Stimulated activated CD4-positive, alpha-beta T cell treated with anti-CD3 and anti-CD28 coated beads, Interleukin-4, amount 100 ng/mL, for 1 hour (primary cell): Measurements from ENCODE around the gene PRKAB1.
"Not testable (repeated sequence)": the region's sequence is repeated elsewhere in the genome, so short reads cannot be mapped to it uniquely, and the experiment has no call there.

Experiments used
- DNase-seq: peaks from one replicate; pipeline ENCODE4 v3.0.0-alpha.2; 2020

Gene PRKAB1

DNA sequence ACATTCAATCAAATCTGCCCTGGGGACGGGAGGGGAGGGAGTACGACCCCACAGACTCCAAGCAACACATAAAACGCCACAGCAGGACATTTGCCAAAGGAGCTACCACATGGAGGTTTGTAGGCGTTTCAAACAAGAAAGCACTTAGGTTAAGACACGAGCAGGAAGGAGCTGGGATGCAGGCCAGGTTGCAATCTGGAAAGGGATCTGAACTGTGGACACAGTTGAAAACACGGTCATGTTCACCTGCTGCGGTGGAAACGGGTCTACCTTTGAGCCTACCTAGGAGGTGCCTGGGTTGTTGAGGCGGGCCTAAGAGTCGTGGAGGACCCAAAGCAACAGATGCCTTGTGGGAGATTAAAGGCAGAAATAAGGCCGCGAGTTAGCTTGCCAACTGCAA is 18.4 kb downstream of the PRKAB1 start:
- DNase-seq: no peak

GRCh38 chr12:119686776-119687175 is 18.8 kb downstream of the PRKAB1 start:
- no peak for DNase-seq

- no peak for DNase-seq
Observed at GRCh38 chr12:119687406-119687805, 19.5 kb downstream of the PRKAB1 start.

DNA sequence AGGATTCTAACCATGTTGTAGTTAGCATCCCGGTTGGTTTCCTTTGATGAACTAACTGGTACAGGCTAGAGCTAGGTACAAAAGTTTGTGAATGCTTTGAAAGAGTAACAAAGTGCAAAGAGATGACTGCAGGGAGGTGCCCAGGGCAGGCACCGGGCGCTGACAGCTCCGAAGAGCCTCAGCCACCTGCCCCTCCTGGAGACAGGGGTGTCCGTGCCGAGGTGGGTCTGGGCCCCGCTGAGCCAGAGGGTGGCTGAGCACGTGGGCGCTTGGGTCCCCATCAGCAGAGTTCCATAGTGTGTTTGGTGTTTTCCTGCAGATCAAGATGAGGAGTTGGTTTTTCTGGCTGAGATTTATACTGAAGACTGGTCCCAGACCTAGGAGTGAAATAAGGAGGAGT is 19.9 kb downstream of the PRKAB1 start:
- no peak for DNase-seq

DNA sequence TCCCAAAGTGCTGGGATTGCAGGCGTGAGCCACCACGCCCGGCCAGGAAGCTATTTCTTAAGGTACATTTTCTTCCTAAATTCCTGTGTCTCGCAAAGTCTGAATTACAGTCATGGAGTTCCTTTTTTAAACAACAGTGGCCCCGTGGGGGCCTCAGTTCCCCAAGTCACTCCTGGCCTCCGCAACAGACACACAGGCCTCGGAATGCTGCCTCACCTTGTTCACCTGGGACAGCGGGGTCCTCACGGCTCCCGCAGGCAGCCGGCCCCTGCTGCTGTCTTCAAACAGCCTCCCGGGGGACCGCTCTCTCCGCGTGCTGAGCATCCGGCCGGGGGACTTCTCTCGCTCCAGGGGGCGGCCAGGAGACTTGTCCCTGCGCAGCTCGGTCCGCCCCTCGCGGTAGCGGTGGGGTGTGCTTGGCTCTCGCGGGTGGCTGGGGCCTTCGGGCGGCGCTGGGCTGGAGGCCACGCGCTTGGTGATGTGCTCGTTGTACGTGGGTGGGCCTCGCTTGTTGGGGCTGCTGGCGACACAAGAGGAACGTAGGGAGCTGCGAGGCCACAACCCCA is 22.1 kb downstream of the PRKAB1 start:
- no peak for DNase-seq

DNA sequence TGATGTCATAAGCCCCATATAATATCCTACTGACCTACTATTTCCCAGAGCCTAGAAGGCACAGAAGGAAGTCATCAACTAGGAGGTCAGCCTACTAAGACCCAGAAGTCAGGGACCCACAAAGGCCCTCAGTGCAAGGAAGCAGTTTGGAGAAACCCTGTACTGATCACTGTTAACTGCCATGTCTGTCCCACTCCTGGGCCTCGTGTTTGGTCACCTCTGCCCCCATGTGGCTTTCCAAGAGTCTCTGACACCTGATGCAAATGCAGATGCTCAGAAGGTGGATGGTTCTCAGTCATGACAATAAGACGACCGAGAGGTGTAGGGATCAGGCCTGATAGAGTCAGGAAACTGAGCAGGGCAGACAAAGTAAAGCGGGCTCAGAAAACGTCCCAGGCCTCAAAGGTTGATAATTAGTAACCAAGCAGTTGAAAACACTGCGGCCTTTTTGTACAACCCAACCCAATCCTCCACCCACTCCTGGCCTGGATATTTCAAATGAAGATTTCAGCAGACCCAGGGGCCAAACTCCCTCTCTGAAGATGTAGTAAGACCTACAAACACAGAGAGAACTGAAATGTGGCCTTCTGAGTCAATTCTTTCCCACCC is 23.4 kb downstream of the PRKAB1 start:
- DNase-seq: no peak

DNA sequence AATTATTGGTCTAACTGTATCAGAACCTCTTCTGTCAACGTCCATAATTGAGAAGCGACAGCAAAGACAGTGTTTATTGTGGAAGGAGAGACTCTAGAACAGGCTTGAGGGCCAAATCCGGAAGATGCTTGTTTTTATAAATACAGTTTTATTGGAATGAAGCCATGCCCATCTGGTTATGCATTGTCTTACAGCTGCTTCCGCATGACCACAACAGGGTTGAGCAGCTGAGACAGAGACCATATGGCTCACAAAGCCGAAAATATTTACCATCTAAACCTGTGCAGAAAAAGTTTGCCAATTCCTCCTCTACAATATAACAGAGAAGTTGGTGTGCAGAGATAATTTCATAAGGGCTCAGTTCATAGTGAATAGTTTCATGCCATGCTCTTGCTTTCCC is 24.5 kb downstream of the PRKAB1 start:
- no peak for DNase-seq

- no peak for DNase-seq
Observed at GRCh38 chr12:119692997-119693396, 25.1 kb downstream of the PRKAB1 start.

DNA sequence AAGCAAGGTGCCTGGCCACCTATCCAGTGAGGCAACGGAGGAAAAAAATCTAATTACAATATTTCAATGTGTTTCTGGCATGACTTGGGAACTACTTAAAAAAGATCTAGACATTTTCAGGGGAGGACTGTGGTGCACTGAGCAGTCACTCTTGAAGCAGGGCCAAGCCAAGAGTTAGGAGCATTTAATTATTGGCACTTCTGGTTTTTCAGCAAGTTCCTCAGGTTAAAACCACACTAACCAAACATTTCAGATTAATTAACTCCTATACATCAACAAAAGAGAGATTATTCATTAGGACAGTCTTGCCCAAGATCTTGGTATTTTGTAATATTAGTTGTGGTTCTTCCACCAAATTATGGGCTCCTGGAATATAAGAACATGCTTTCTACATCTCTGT is 25.6 kb downstream of the PRKAB1 start:
- no peak for DNase-seq

GRCh38 chr12:119694111-119694510 is 26.2 kb downstream of the PRKAB1 start:
- no peak for DNase-seq

DNA sequence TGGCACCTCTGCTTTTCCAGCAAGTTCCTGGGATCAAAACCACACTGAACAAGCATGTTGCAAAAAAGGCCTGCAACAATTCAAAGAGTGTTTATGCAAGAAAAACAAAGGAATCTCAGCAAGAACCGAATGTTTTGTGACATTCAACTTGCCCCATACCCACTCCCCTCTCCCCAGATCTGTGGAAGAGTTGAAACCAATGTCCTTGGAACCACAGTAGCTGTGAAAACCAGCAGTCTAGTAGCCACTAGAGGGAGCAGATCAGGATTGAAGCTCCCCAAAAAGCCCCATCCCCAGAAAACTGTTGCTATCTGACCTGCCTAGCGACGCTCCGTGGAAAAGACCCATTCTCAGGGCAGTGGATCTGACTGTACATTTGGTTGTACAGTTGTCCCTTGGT is 27.1 kb downstream of the PRKAB1 start:
- no peak for DNase-seq

- no peak for DNase-seq
Observed at GRCh38 chr12:119696943-119697342, 29.0 kb downstream of the PRKAB1 start.

GRCh38 chr12:119699199-119699760 is 31.3 kb downstream of the PRKAB1 start:
- DNase-seq: no peak

DNA sequence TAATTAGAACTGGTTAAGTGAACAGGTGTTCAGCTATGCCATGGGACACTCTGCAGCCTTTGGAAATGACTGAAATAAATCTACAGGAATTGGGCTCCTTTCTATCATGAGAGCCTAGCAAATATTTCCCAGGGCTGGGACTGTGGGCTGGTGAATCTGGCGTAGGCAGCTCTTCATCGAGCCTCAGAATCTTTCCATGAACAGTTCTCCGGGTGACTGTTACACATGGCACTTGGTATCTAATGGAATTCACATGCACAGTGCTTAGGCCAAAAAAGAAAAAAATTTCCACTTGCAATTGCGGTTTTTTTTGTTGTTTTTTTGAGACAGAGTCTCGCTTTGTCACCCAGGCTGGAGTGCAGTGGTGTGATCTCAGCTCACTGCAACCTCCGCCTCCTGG is 32.1 kb downstream of the PRKAB1 start:
- no peak for DNase-seq

DNA sequence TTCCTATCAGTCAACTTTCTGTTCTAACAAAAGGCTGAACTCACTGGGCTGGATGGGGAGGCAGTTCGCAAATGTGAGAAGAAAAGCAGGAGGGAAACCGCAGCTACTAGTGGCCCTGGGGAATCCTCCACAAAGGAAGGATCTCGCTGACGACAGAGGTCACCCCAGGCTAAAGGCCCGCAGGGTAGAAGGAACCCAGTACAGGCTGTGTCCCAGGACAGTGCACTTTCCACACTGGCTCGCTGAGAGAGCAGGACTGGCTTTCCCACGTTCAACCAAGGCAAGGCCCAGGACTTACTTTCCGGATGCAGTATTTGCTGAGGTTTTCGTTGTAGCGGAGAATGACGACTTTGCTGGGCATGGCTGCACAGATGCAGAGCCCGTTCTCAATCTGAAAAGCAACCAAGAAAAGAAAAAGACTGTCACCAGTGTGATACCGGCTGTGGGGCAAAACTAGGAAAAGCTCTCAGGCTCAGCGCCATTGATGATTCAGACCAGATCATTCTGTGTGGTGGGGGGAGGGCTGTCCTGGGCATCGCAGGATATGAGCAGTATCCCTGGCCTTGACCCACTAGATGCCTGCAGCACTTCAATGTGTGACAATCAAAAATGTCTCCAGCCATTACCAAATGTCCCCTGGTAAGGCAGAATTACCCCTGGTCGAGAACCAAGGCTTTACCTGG is 36.3 kb downstream of the PRKAB1 start:
- DNase-seq: no peak

- DNase-seq: no peak
Observed at GRCh38 chr12:119705182-119705581, 37.2 kb downstream of the PRKAB1 start.

GRCh38 chr12:119706427-119706826 is 38.5 kb downstream of the PRKAB1 start:
- not testable (repeated sequence) for DNase-seq

DNA sequence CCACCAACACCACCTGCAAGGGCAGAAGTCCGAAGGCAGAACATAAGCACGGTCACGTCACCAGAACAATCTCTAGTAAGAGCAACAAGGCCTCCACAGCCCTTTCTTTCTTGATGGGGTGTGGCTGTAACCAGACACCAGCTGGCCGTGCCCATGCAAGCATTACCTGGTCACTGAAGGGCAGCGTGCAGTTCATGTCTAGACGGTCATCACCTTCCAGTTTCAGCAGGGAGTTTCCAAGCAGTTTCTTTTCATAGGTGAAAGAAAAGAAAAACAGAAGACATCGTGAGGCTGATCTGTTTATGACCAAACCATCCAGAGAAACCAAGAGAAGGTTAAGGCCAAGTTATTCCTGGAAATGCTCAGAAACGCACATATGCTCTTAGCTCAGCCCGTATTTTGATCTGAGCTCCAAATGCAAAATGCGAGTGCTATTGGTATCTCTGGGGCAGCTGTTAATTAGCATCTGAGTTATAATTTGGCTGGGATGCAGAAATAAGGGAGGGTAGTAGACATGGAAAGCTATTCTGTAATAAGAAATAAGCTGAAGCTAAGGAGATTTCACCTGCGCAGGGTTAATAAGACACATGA is 42.5 kb downstream of the PRKAB1 start:
- no peak for DNase-seq

DNA sequence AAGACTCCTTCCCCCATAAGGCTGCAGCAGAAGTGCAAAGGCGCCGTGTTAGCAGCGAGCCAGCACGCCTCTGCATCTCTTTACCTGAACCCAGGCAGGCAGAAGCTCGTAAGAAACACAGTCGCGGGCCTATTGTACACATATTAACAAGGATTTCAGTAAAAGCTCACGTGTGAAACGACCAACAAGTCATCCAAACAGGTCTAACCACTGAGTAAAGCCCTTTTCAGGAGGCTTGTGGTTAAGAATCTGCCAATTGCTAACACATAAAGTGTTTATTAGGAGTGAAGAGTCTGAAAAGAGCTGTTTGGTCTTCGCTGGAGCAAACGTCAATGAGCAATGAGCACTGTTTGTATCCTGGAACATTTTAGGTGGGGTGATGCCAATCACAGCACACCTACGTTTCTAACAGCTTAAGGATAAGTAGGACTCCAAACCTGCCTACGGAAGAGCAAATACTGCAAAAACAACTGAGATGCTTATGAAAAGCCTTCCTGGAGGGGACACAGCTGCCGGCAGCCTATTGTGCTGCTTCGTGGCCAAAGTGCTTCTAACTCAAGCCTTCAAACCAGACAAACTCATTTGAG is 43.1 kb downstream of the PRKAB1 start:
- DNase-seq: no peak

GRCh38 chr12:119711693-119712092 is 43.8 kb downstream of the PRKAB1 start:
- DNase-seq: no peak

GRCh38 chr12:119712721-119713120 is 44.8 kb downstream of the PRKAB1 start:
- no peak for DNase-seq

GRCh38 chr12:119713551-119714031 is 45.7 kb downstream of the PRKAB1 start:
- no peak for DNase-seq

DNA sequence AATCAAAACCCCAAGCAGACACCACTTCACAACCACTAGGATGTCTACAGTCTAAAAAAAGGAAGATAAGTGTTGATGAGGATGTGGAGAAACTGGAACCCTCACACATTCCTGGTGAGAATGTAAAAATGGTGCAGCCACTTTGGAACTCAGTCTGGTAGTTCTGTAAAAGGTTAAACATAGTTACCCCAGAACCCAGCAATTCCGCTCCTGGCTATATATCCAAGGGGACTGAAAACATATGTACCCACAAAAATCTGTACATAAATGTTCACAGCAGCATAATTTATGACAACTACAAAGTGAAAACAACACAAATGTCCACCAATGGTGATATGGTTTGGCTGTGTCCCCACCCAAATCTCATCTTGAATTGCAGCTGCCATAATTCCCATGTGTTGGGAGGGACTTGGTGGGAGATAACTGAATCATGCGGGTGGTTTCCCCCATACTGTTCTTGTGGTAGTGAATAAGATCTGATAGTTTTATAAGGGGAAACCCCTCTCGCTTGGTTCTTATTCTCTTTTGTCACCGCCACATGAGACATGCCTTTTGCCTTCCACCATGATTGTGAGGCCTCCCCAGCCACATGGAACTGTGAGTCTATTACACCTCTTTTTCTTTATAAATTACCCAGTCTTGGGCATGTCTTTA is 46.8 kb downstream of the PRKAB1 start:
- DNase-seq: no peak
